Activated naive CD4-positive, alpha-beta T cell treated with anti-CD3 and anti-CD28 coated beads for 36 hours (primary cell): ENCODE measurements around the gene EFR3B. TPM values are rescaled to one million over a fixed set of nuclear protein-coding genes. Genes with fewer than 3 reads are reported as not detected.
"Not testable (repeated sequence)": the region's sequence is repeated elsewhere in the genome, so short reads cannot be mapped to it uniquely, and the experiment has no call there.

Source experiments
- CTCF ChIA-PET: fragments of 350-600 bp; sonication (Branson Sonifier 250); formaldehyde crosslinking; loops from one replicate; lab custom pipeline; 2021; ENCODE audit warnings: antibody characterized with exemption; lab: Charles Lee
- DNase-seq: peaks from one replicate; pipeline ENCODE4 v3.0.0-alpha.2; 2020
- H3K27ac Mint-ChIP-seq: one replicate; pipeline ENCODE4 v1.8.0; 2021; ENCODE audit warnings: mild to moderate bottlenecking, mixed read lengths
- H3K27me3 Mint-ChIP-seq: one replicate; pipeline ENCODE4 v1.8.0; 2021; ENCODE audit warnings: low read depth, mixed read lengths
- H3K36me3 Mint-ChIP-seq: one replicate; pipeline ENCODE4 v1.8.0; 2021; ENCODE audit warnings: low read depth, mixed read lengths
- H3K4me1 Mint-ChIP-seq: one replicate; pipeline ENCODE4 v1.8.0; 2021; ENCODE audit warnings: low read depth, mixed read lengths
- H3K4me3 Mint-ChIP-seq: one replicate; pipeline ENCODE4 v1.8.0; 2021; ENCODE audit warnings: mild to moderate bottlenecking, moderate library complexity, mixed read lengths
- H3K9me3 Mint-ChIP-seq: one replicate; pipeline ENCODE4 v1.8.0; 2021; ENCODE audit warnings: mixed read lengths
- intact Hi-C: fragments of 100-400 bp; cut with micrococcal nuclease; formaldehyde crosslinking; loops from one replicate; pipeline ENCODE4 v1.15.1; 2023
- total RNA-seq, 2 experiments: library from RNA; stranded (reverse); gene quantifications; one replicate each; pipeline ENCODE4 v1.2.3, GENCODE V29; 2021

Gene EFR3B
- under 1 TPM; 0.41 to 0.42 TPM for total RNA-seq

DNA sequence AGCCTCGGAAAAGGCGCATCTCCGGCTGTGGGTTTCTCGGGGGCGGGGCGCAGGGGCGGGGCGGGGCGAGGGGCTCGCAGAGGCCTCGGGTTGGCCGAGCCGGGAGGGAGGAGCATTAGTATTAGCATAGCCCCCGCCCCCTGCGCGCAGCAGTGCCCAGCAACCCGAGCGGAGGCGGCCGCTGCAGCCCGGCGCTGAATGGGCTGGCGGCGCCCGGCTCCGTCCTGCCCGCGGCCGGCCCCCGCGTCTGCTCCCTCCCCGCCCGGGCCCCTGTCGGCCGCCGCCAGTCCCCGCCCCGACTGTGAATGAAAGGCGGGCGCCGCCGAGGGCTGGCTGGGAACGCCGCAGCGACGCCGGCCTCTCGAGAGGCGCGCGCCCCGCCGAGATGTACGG, at the start of gene EFR3B:
TSS of gene EFR3B (plus strand) at position 149 of the 393 bp plus-strand sequence. CDS start at position 386, 237 bp downstream.
- intact Hi-C loops = loop anchor here (1.0 to 10.0 kb wide), 10 partner anchors 63 to 1115 kb away; partner anchors contain the start of genes ADCY3, ATAD2B, CENPO and PTRHD1
- H3K27ac Mint-ChIP-seq = no peak within 1 kb of the TSS
- H3K9me3 Mint-ChIP-seq = no peaks in the 10 kb centered on the region
- DNase-seq = peak; percentile 92
- H3K27me3 Mint-ChIP-seq = peaks cover 36% of the 10 kb centered on the region
- CTCF ChIA-PET = interaction anchor here (1.1 kb wide), 1 partner anchor 66 kb away, joined by 8 read pairs; no protein-coding TSS in a partner anchor
- H3K4me1 Mint-ChIP-seq = peaks cover 29% of the 10 kb centered on the region
- peak within 1 kb of the TSS; percentile 77 for H3K4me3 Mint-ChIP-seq
- no peaks in the 10 kb centered on the region for H3K36me3 Mint-ChIP-seq

- Mint-ChIP-seq H3K9me3 (no peaks in the 10 kb centered on the region), H3K27ac (no peak overlapping the region), H3K4me3 (no peak overlapping the region), H3K27me3 (peaks cover 7% of the 10 kb centered on the region), H3K36me3 (no peaks in the 10 kb centered on the region), H3K4me1 (peaks cover 5% of the 10 kb centered on the region)
- intact Hi-C loops = no loop called here
- CTCF ChIA-PET = interaction anchor here (0.7 to 2.9 kb wide), 4 partner anchors 12 to 390 kb away, joined by 3 to 9 read pairs (median 3); no protein-coding TSS in a partner anchor
- no peak for DNase-seq
Observed at GRCh38 chr2:24993406-24994145, 48.3 kb upstream of the EFR3B start.

DNA sequence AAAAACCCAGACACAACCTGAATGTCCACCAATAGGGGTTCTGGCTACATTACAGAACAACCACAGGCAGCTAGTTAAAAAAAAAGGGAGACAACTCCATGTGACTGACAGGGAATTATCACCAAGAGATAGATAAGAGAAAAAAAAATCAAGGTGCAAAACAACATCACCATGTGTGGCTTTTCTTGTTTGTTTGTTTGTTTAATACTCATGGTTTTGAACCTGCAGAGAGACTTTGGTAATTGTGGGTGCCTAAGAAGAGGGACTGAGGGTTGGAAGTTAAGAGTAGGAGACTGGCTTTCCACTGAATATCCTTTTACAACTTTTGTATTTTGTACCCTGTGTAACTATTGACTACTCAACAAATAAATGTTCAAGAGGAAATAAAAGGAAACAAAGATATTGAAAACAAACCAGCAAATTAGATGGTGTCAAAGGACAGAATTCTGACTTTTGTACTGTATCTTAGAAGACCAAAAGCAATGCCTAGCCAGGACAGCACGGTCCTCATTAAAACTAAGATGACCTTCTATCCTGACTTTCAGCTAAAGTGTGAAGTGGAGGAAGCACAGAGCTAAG, 47.6 kb upstream of the EFR3B start:
- H3K4me3 Mint-ChIP-seq = no peak overlapping the region
- no peak for DNase-seq
- peaks cover 5% of the 10 kb centered on the region for H3K4me1 Mint-ChIP-seq
- intact Hi-C loops = no loop called here
- CTCF ChIA-PET = interaction anchor here (0.6 to 2.9 kb wide), 5 partner anchors 12 to 791 kb away, joined by 3 to 9 read pairs (median 3); no protein-coding TSS in a partner anchor
- no peak overlapping the region for H3K27ac Mint-ChIP-seq
- H3K9me3 Mint-ChIP-seq = no peaks in the 10 kb centered on the region
- H3K36me3 Mint-ChIP-seq = no peaks in the 10 kb centered on the region
- peaks cover 7% of the 10 kb centered on the region for H3K27me3 Mint-ChIP-seq

- H3K27ac Mint-ChIP-seq, H3K4me3 Mint-ChIP-seq, intact Hi-C loops, H3K36me3 Mint-ChIP-seq, H3K4me1 Mint-ChIP-seq, DNase-seq, H3K27me3 Mint-ChIP-seq, H3K9me3 Mint-ChIP-seq, CTCF ChIA-PET: not testable (repeated sequence)
Observed at GRCh38 chr2:24999097-24999496, 42.8 kb upstream of the EFR3B start.

GRCh38 chr2:25000036-25000435, 41.8 kb upstream of the EFR3B start:
- no peaks in the 10 kb centered on the region for H3K4me1 Mint-ChIP-seq
- H3K9me3 Mint-ChIP-seq = no peaks in the 10 kb centered on the region
- CTCF ChIA-PET = no interaction called here
- no peak overlapping the region for H3K4me3 Mint-ChIP-seq
- H3K27me3 Mint-ChIP-seq = peaks cover 2% of the 10 kb centered on the region
- no peak for DNase-seq
- H3K27ac Mint-ChIP-seq = no peak overlapping the region
- H3K36me3 Mint-ChIP-seq = no peaks in the 10 kb centered on the region
- intact Hi-C loops = no loop called here

GRCh38 chr2:25000503-25001324, 41.2 kb upstream of the EFR3B start:
- CTCF ChIA-PET = no interaction called here
- no peaks in the 10 kb centered on the region for H3K36me3 Mint-ChIP-seq
- H3K4me1 Mint-ChIP-seq = no peaks in the 10 kb centered on the region
- intact Hi-C loops = no loop called here
- no peak overlapping the region for H3K27ac Mint-ChIP-seq
- DNase-seq = no peak
- H3K9me3 Mint-ChIP-seq = no peaks in the 10 kb centered on the region
- H3K27me3 Mint-ChIP-seq = peaks cover 2% of the 10 kb centered on the region
- no peak overlapping the region for H3K4me3 Mint-ChIP-seq

DNA sequence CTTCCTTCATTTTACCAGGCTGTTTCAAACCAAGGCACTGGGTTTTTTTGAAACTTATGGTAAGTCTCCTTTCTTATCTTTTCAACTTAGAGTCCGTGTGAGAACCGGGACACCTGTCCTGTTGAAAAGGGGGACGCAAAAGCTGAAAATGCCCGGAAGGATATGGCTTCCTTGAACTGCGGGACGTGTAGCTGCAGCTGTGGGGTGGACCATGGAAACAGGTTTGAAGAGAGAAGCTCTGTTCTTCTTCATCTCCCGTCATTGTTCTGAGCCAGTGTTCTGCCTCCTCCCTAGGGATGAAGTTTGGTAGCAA, 40.6 kb upstream of the EFR3B start:
- CTCF ChIA-PET = no interaction called here
- H3K36me3 Mint-ChIP-seq = no peaks in the 10 kb centered on the region
- no peaks in the 10 kb centered on the region for H3K9me3 Mint-ChIP-seq
- H3K27me3 Mint-ChIP-seq = peaks cover 2% of the 10 kb centered on the region
- no peak overlapping the region for H3K27ac Mint-ChIP-seq
- no peak overlapping the region for H3K4me3 Mint-ChIP-seq
- DNase-seq = no peak
- intact Hi-C loops = no loop called here
- H3K4me1 Mint-ChIP-seq = no peaks in the 10 kb centered on the region

DNA sequence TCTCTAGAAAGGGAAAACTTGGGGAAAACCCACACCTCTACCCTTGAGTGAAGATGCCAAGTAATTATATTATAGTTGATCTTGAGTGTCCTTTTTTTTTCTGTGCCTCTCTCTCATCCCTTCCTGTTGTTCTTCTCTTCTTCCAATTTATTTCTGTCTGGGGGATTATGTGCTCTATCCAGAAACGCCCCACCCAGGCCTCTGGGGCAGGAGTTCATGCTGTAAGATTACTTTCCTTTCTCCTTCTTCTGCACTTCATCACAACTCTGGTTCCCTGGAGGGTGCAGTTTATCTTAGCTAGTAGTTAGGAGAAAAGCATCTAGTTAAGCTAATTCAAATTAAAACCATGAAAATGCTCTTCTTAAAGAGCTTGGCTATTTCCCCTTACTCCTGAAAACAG, 39.8 kb upstream of the EFR3B start:
- CTCF ChIA-PET = no interaction called here
- no peaks in the 10 kb centered on the region for H3K4me1 Mint-ChIP-seq
- H3K27me3 Mint-ChIP-seq = peaks cover 2% of the 10 kb centered on the region
- H3K4me3 Mint-ChIP-seq = no peak overlapping the region
- H3K27ac Mint-ChIP-seq = no peak overlapping the region
- H3K36me3 Mint-ChIP-seq = no peaks in the 10 kb centered on the region
- H3K9me3 Mint-ChIP-seq = no peaks in the 10 kb centered on the region
- DNase-seq = no peak
- intact Hi-C loops = no loop called here

GRCh38 chr2:25009954-25010353, 31.9 kb upstream of the EFR3B start:
- no peaks in the 10 kb centered on the region for H3K9me3 Mint-ChIP-seq

GRCh38 chr2:25011342-25011741, 30.5 kb upstream of the EFR3B start:
- intact Hi-C loops, H3K27ac Mint-ChIP-seq, H3K4me3 Mint-ChIP-seq, H3K9me3 Mint-ChIP-seq, H3K36me3 Mint-ChIP-seq, H3K27me3 Mint-ChIP-seq, H3K4me1 Mint-ChIP-seq, DNase-seq: not testable (repeated sequence)
- CTCF ChIA-PET = interaction anchor here (0.7 kb wide), 1 partner anchor 30 kb away, joined by 5 read pairs; no protein-coding TSS in a partner anchor

More at GRCh38 chr2:25009954-25010353, 31.9 kb upstream of the EFR3B start:
- Mint-ChIP-seq H3K27ac (no peak overlapping the region), H3K4me1 (no peaks in the 10 kb centered on the region), H3K36me3 (no peaks in the 10 kb centered on the region), H3K27me3 (no peaks in the 10 kb centered on the region), H3K4me3 (no peak overlapping the region)
- no peak for DNase-seq
- CTCF ChIA-PET = interaction anchor here (1.1 kb wide), 1 partner anchor 186 kb away, joined by 5 read pairs; no protein-coding TSS in a partner anchor
- intact Hi-C loops = no loop called here

DNA sequence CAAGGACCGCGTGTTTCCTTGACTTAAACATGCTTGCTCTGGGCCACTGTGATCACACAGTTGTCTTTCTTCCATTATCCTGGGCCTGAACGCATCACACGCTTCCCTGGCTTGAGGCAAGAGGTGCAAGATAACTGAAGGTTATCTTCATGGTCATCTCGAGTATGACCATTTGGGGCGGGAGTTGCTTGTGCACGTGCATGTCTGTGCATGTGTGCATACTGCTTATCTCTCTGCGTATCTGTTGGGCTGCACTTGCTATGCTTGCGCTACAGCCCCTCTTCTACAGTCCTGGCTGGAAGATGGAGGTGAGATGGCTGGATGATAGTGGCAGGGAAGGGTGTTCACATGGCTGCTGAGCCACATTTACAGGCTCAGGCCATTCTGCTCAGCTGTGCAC, 27.2 kb upstream of the EFR3B start:
- intact Hi-C loops = no loop called here
- Mint-ChIP-seq H3K4me1 (no peaks in the 10 kb centered on the region), H3K4me3 (no peak overlapping the region), H3K9me3 (no peaks in the 10 kb centered on the region), H3K27ac (no peak overlapping the region), H3K36me3 (no peaks in the 10 kb centered on the region), H3K27me3 (no peaks in the 10 kb centered on the region)
- DNase-seq = no peak
- CTCF ChIA-PET = no interaction called here

DNA sequence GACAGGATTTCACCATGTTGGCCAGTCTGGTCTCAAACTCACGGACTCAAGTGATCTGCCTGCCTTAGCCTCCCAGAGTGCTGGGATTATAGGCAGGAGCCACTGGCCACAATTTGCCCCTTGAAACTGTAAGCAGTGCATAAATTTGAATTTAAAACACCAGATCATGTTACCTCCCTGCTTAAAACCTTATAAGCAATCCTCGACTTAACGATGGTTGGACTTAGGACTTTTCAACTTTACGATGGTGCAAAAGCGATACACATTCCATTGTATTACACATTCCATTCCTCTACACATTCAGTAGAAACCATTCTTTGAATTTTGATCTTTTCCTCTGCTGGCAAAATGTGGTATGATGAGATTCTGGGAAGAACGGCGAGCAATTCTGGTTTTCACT, 23.2 kb upstream of the EFR3B start:
- no peaks in the 10 kb centered on the region for H3K9me3 Mint-ChIP-seq
- CTCF ChIA-PET = no interaction called here
- H3K4me1 Mint-ChIP-seq = no peaks in the 10 kb centered on the region
- H3K27me3 Mint-ChIP-seq = peaks cover 2% of the 10 kb centered on the region
- intact Hi-C loops = no loop called here
- H3K27ac Mint-ChIP-seq = no peak overlapping the region
- no peaks in the 10 kb centered on the region for H3K36me3 Mint-ChIP-seq
- H3K4me3 Mint-ChIP-seq = no peak overlapping the region
- DNase-seq = no peak
